ENCODE results near the gene PRDM2.
"Not testable (repeated sequence)": the region's sequence is repeated elsewhere in the genome, so short reads cannot be mapped to it uniquely, and the experiment has no call there.

The PRDM2 gene

DNA sequence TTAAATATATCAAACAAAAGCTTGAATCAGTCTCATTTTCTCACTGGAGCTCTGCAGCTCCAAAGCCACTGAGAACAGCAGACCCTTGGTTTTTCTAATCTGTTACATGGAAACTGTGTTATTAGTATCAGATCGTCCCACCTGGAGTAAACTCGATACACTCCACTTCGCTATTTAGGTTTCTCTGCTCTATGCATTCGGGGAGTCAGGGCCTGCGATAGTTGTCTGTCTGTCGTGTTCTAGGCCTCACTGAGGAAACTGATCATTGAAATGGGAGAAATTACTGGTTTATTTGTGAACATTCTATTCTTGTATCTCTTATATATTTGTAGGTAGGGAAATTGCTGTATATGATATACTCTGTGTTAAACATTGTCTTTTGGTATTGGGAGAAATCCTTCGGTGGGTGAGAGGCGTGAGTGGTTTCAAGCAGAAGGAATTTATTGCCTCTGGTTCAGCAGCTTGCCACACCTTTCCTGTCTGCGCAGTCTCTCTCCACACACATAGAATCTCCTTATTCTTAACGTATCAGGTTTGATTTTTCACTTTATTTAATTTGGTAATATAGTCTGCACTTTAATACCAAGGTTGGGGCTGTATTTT, 8.5 kb downstream of the PRDM2 start:
- WGBS, 2 experiments: 93 to 95% methylated on average over 9 of the region's 10 CpGs

DNA sequence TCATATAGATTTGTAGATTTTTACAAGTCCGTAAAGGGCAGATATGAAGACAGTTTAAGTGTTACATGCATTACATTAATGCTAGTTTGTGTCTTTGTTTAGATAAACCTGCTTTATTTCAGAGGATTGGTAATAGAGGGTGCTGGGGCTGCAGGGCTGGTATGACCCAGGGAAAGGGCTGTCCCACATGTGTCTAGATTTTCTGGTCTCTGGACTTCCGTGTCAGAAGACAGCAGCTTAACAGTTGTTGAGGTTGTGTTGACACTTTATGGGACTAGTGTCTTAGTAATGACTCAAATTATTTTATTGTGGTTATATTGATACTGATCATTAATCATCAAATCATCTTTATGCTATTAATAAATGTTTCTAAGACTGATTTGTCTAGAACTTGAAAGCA, 10.1 kb downstream of the PRDM2 start:
- Histone ChIP-seq H3K4me1 (ENCODE audit: control insufficient read depth, insufficient read depth, low read length) (no peaks in the 10 kb centered on the region), H3K4me3 (ENCODE audit: insufficient read depth, low read depth, low read length) (no peak overlapping the region), H3K27me3 (ENCODE audit: control insufficient read depth, insufficient read depth, low read length, poor library complexity, severe bottlenecking) (no peaks in the 10 kb centered on the region), H3K36me3 (ENCODE audit: control insufficient read depth, insufficient read depth, low read length) (no peaks in the 10 kb centered on the region), H3K27ac (ENCODE audit: insufficient read depth, low read depth, low read length, poor library complexity, severe bottlenecking) (no peak overlapping the region), H3K9me3 (ENCODE audit: control insufficient read depth, low read length) (no peaks in the 10 kb centered on the region)
- 86 to 90% methylated on average over 2 of the region's 2 CpGs for WGBS, 2 experiments

More for the DNA sequence above, 8.5 kb downstream of the PRDM2 start:
- Histone ChIP-seq H3K27me3 (ENCODE audit: control insufficient read depth, insufficient read depth, low read length, poor library complexity, severe bottlenecking) (no peaks in the 10 kb centered on the region), H3K4me1 (ENCODE audit: control insufficient read depth, insufficient read depth, low read length) (no peaks in the 10 kb centered on the region), H3K27ac (ENCODE audit: insufficient read depth, low read depth, low read length, poor library complexity, severe bottlenecking) (no peak overlapping the region), H3K9me3 (ENCODE audit: control insufficient read depth, low read length) (no peaks in the 10 kb centered on the region), H3K36me3 (ENCODE audit: control insufficient read depth, insufficient read depth, low read length) (no peaks in the 10 kb centered on the region), H3K4me3 (ENCODE audit: insufficient read depth, low read depth, low read length) (no peak overlapping the region)

DNA sequence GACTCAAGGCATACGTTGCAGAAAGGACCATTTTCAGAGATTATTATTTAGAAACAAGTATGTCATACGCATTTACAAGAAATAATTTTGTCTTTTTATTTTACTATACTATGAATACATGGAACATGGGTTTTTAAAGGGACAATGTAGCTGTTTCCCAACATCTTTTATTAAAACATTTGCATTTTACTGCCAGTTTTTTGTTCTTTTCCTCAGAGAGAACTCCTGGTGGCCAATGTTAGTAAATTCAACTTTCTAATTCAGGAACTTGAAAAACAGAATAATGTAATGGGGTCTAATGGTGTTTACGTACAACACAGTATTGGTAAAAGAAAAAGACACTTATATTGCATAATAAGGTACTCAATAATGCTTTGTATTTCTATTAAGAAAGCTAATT, 14.9 kb downstream of the PRDM2 start:
- WGBS, 2 experiments: 90% methylated on average over 2 of the region's 3 CpGs; no CpG with 5 or more reads in 1 of the 2 experiments
- no peak overlapping the region for H3K4me3 ChIP-seq (ENCODE audit: insufficient read depth, low read depth, low read length)
- no peak overlapping the region for H3K27ac ChIP-seq (ENCODE audit: insufficient read depth, low read depth, low read length, poor library complexity, severe bottlenecking)
- H3K9me3 ChIP-seq (ENCODE audit: control insufficient read depth, low read length): no peaks in the 10 kb centered on the region
- H3K27me3 ChIP-seq (ENCODE audit: control insufficient read depth, insufficient read depth, low read length, poor library complexity, severe bottlenecking): no peaks in the 10 kb centered on the region
- no peaks in the 10 kb centered on the region for H3K36me3 ChIP-seq (ENCODE audit: control insufficient read depth, insufficient read depth, low read length)
- H3K4me1 ChIP-seq (ENCODE audit: control insufficient read depth, insufficient read depth, low read length): no peaks in the 10 kb centered on the region

DNA sequence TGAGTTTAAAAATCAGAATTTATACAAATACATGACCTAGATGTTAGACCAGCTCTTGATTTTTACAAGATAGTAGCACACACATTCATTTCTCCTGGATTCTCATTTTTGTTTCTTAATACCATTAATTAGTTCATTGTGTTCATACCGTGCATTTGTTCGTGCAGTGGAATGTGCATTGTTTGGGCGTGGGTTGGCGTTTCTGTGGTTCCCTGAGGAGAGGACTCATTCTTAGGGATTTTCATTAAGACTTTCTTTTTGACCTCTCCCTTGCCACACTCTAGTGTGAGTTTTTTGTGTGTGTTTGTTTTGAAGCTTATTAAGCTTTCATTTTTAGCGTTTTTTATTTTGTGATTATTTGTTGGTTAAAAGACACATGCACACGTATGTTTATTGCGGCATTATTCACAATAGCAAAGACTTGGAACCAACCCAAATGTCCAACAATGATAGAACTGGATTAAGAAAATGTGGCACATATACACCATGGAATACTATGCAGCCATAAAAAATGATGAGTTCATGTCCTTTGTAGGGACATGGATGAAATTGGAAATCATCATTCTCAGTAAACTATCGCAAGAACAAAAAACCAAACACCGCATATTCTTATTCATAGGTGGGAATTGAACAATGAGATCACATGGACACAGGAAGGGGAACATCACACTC, 15.8 kb downstream of the PRDM2 start:
- H3K36me3 ChIP-seq (ENCODE audit: control insufficient read depth, insufficient read depth, low read length); H3K27ac ChIP-seq (ENCODE audit: insufficient read depth, low read depth, low read length, poor library complexity, severe bottlenecking); H3K27me3 ChIP-seq (ENCODE audit: control insufficient read depth, insufficient read depth, low read length, poor library complexity, severe bottlenecking); H3K4me1 ChIP-seq (ENCODE audit: control insufficient read depth, insufficient read depth, low read length); H3K4me3 ChIP-seq (ENCODE audit: insufficient read depth, low read depth, low read length); H3K9me3 ChIP-seq (ENCODE audit: control insufficient read depth, low read length): not testable (repeated sequence)
- 92 to 94% methylated on average over 6 to 7 of the region's 9 CpGs for WGBS, 2 experiments

DNA sequence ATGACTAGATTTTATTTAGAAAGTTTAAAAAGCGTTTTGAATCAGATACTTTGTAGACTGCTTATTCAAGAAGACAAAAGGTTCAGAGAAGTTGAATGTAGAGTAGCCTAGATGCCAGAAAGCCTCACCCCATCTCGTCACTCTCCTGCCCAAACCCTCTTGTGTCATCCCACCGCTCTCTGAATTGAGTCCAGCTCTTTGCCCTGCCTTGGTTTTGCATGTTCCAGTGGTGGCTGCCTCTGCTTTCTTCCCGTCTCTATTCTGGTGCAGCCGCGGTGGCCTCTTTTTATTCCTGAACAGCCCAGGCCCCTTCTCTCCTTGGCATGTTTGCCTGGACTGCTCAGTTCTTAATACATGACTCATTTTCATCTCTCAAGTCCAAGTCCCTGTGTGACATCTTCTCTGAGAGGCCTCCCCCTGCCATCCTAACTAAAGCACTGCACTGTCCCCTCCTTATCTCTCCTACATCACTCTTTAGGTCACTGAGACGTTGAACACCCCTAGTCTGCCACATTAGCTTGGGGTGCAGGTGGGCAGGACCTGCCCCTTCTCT, 22.9 kb downstream of the PRDM2 start:
- Histone ChIP-seq H3K4me1 (ENCODE audit: control insufficient read depth, insufficient read depth, low read length) (no peaks in the 10 kb centered on the region), H3K9me3 (ENCODE audit: control insufficient read depth, low read length) (no peaks in the 10 kb centered on the region), H3K36me3 (ENCODE audit: control insufficient read depth, insufficient read depth, low read length) (no peaks in the 10 kb centered on the region), H3K27ac (ENCODE audit: insufficient read depth, low read depth, low read length, poor library complexity, severe bottlenecking) (no peak overlapping the region), H3K27me3 (ENCODE audit: control insufficient read depth, insufficient read depth, low read length, poor library complexity, severe bottlenecking) (peaks cover 6% of the 10 kb centered on the region), H3K4me3 (ENCODE audit: insufficient read depth, low read depth, low read length) (no peak overlapping the region)
- WGBS, 2 experiments: 91 to 92% methylated on average over 7 of the region's 7 CpGs

DNA sequence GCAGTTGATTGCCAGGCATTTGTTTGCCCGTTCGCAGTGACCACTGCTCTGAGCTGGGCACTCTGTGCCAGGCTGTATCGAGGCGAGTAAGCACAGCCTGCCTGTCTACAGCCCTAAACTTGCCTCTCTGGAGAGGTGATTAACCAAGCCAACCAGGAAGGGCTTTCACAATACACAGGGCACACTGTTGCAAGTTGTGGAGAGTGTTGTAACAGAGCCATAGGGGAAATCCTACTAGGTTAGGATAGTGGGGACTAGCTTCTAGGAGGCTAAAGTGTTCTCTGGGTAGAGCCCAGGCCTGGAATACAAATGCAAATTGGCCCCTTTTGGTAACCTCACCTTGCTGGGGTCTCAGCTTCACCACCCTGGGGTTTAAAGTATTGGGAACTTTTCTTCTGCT, 23.8 kb downstream of the PRDM2 start:
- H3K4me1 ChIP-seq (ENCODE audit: control insufficient read depth, insufficient read depth, low read length): peaks cover 4% of the 10 kb centered on the region
- H3K4me3 ChIP-seq (ENCODE audit: insufficient read depth, low read depth, low read length): no peak overlapping the region
- H3K27me3 ChIP-seq (ENCODE audit: control insufficient read depth, insufficient read depth, low read length, poor library complexity, severe bottlenecking): peaks cover 6% of the 10 kb centered on the region
- H3K27ac ChIP-seq (ENCODE audit: insufficient read depth, low read depth, low read length, poor library complexity, severe bottlenecking): no peak overlapping the region
- no peaks in the 10 kb centered on the region for H3K36me3 ChIP-seq (ENCODE audit: control insufficient read depth, insufficient read depth, low read length)
- no peaks in the 10 kb centered on the region for H3K9me3 ChIP-seq (ENCODE audit: control insufficient read depth, low read length)
- 72 to 73% methylated on average over 4 of the region's 4 CpGs for WGBS, 2 experiments

DNA sequence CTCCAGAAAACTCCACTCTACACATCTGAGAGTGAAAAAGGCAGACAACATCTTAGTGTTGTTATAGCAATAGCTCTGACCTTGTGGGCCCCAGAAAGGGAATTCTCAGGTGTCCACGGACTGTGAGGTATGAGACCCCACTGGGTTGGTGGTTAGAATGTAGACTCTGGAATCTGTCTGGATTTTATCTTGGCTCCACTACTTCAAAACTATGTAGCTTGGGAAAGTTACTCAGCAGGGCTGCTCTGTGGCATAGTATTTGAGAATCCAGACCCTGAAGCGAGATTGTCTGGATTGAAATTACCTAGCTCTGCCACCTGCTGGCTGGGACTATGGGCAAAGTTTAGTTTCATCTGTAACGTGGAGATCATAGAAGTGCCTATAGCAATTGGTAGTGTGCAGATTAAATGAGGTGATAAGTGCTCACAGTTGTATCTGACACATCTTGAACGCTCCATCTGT, 25.8 kb downstream of the PRDM2 start:
- no peaks in the 10 kb centered on the region for H3K36me3 ChIP-seq (ENCODE audit: control insufficient read depth, insufficient read depth, low read length)
- H3K27ac ChIP-seq (ENCODE audit: insufficient read depth, low read depth, low read length, poor library complexity, severe bottlenecking): no peak overlapping the region
- H3K9me3 ChIP-seq (ENCODE audit: control insufficient read depth, low read length): no peaks in the 10 kb centered on the region
- no peak overlapping the region for H3K4me3 ChIP-seq (ENCODE audit: insufficient read depth, low read depth, low read length)
- WGBS, 2 experiments: 71 to 77% methylated on average over 4 of the region's 4 CpGs
- peaks cover 5% of the 10 kb centered on the region for H3K4me1 ChIP-seq (ENCODE audit: control insufficient read depth, insufficient read depth, low read length)
- peaks cover 6% of the 10 kb centered on the region for H3K27me3 ChIP-seq (ENCODE audit: control insufficient read depth, insufficient read depth, low read length, poor library complexity, severe bottlenecking)

DNA sequence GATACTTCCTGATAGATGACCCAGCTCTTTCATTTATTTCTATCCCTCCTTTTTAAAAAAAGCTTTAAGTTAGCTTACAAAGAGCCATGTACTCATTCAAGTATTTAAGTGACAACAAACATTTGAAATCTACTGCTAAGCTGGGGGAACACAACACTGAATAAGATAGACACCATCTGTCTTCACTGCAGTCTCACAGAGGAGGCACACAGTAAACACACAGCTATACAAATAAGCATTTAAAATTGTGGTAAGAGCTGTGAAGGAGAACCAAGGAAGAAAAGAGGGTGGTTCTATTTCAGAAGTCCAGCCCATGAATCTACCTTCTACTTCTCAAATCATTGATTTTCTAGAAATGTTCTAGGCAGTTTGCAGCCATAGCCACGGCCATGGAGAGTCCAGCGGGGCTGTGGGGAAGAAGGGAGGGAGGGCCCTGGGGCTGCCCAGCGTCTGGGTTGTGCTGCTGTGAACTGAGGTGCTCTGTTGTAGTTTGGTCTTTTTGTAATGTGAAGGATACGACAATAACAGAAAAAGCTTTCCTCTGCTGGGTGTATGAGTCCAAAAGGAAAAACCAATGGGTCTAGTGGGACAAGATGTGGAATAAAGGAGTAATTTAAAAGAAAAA, 28.2 kb downstream of the PRDM2 start:
- Histone ChIP-seq H3K27me3 (ENCODE audit: control insufficient read depth, insufficient read depth, low read length, poor library complexity, severe bottlenecking) (no peaks in the 10 kb centered on the region), H3K27ac (ENCODE audit: insufficient read depth, low read depth, low read length, poor library complexity, severe bottlenecking) (no peak overlapping the region), H3K36me3 (ENCODE audit: control insufficient read depth, insufficient read depth, low read length) (no peaks in the 10 kb centered on the region), H3K9me3 (ENCODE audit: control insufficient read depth, low read length) (no peaks in the 10 kb centered on the region), H3K4me1 (ENCODE audit: control insufficient read depth, insufficient read depth, low read length) (peaks cover 5% of the 10 kb centered on the region), H3K4me3 (ENCODE audit: insufficient read depth, low read depth, low read length) (no peak overlapping the region)
- WGBS, 2 experiments: 74 to 79% methylated on average over 4 of the region's 4 CpGs

DNA sequence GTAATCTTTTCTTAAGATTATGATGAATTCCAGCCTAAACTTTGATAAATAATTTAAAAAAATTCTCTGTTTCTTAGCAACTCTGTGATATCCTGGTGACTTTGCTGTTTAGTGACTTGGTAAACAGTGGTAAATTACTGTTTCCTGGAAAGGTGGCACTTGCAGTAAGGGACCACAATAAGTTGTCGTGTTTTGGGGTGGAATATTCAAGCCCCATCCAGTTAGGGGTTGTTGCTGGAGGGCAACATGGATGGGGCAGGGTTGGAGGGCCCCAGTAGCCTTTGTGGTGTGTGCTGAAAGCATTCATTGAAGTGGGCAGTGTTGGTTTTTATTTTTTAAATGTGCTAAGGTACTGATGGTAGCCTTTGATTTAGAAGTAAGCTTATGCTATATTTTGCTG, 30.3 kb downstream of the PRDM2 start:
- Histone ChIP-seq H3K27ac (ENCODE audit: insufficient read depth, low read depth, low read length, poor library complexity, severe bottlenecking) (no peak overlapping the region), H3K9me3 (ENCODE audit: control insufficient read depth, low read length) (no peaks in the 10 kb centered on the region), H3K4me3 (ENCODE audit: insufficient read depth, low read depth, low read length) (no peak overlapping the region), H3K36me3 (ENCODE audit: control insufficient read depth, insufficient read depth, low read length) (no peaks in the 10 kb centered on the region), H3K27me3 (ENCODE audit: control insufficient read depth, insufficient read depth, low read length, poor library complexity, severe bottlenecking) (no peaks in the 10 kb centered on the region), H3K4me1 (ENCODE audit: control insufficient read depth, insufficient read depth, low read length) (peaks cover 5% of the 10 kb centered on the region)
- 84 to 88% methylated on average over 1 of the region's 1 CpG for WGBS, 2 experiments

DNA sequence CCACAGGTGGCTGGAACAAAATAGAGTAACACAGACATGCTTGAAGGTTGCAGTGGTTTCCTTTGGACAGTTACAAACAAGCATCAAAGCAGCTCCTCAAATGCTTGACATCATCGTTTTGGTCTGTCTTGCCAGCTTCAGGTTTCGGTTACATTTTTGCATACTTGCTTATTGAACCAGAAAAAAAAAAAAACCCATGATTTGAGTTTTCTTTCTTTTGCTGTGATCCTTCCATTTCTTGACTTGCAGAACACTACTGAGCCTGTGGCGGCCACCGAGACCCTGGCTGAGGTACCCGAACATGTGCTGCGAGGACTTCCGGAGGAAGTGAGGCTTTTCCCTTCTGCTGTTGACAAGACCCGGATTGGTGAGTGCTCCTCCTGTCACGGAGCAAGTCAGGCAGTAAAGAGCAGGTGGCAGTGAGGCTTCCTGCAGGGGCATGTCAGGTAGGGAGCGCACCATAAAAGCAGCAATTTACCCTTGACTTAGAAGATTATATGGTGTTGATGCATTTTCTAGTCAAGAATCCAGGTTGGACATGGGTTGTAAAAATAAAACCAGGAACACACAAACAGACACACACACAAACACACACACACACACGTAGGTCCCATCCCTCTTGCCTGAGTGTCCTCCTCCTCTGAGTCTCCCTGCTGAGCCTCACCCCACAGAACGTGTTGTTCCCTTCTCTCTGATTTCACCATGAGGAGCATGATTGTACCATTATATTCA, 30.9 kb downstream of the PRDM2 start:
- H3K27ac ChIP-seq (ENCODE audit: insufficient read depth, low read depth, low read length, poor library complexity, severe bottlenecking): no peak overlapping the region
- 88 to 89% methylated on average over 12 of the region's 12 CpGs for WGBS, 2 experiments
- peaks cover 5% of the 10 kb centered on the region for H3K4me1 ChIP-seq (ENCODE audit: control insufficient read depth, insufficient read depth, low read length)
- no peaks in the 10 kb centered on the region for H3K36me3 ChIP-seq (ENCODE audit: control insufficient read depth, insufficient read depth, low read length)
- no peaks in the 10 kb centered on the region for H3K9me3 ChIP-seq (ENCODE audit: control insufficient read depth, low read length)
- H3K4me3 ChIP-seq (ENCODE audit: insufficient read depth, low read depth, low read length): no peak overlapping the region
- H3K27me3 ChIP-seq (ENCODE audit: control insufficient read depth, insufficient read depth, low read length, poor library complexity, severe bottlenecking): no peaks in the 10 kb centered on the region
